Naive B cell (primary cell): ENCODE results near the gene CCDC122. TPM values are rescaled to one million over a fixed set of nuclear protein-coding genes. Genes with fewer than 3 reads are reported as not detected.

Source experiments
- ATAC-seq, 2 donors: fragments of 150-1000 bp; cut with Tn5 transposase; 2 replicates each; pipeline ENCODE4 v1.10.0; 2021; ENCODE audit warnings: low read depth in 2 of 2, mild to moderate bottlenecking in 2 of 2, moderate library complexity in 2 of 2
- DNase-seq: peaks from one replicate; pipeline ENCODE4 v3.0.0; 2022
- H3K27ac Mint-ChIP-seq, 6 donors: one replicate each; pipeline ENCODE4 v1.8.0; 2020 to 2022; ENCODE audit warnings: mild to moderate bottlenecking in 6 of 6, mixed read lengths in 6 of 6, moderate library complexity in 5 of 6, inconsistent platforms in 2 of 6
- H3K27me3 Mint-ChIP-seq, 3 donors: one replicate each; pipeline ENCODE4 v1.8.0; 2021 to 2022; ENCODE audit warnings: mixed read lengths in 3 of 3, mild to moderate bottlenecking in 1 of 3
- H3K36me3 Mint-ChIP-seq, 2 donors: one replicate each; pipeline ENCODE4 v1.8.0; 2020 to 2022; ENCODE audit warnings: mixed read lengths in 2 of 2, inconsistent platforms in 1 of 2, mild to moderate bottlenecking in 1 of 2
- H3K4me1 Mint-ChIP-seq, 3 donors: one replicate each; pipeline ENCODE4 v1.8.0; 2020 to 2022; ENCODE audit warnings: mixed read lengths in 3 of 3, inconsistent platforms in 1 of 3, mild to moderate bottlenecking in 1 of 3, moderate library complexity in 1 of 3
- H3K4me3 Mint-ChIP-seq, 8 donors: one replicate each; pipeline ENCODE4 v1.8.0; 2020 to 2022; ENCODE audit warnings: mild to moderate bottlenecking in 8 of 8, mixed read lengths in 8 of 8, moderate library complexity in 8 of 8, inconsistent platforms in 2 of 8
- H3K9me3 Mint-ChIP-seq, 7 donors: one replicate each; pipeline ENCODE4 v1.8.0; 2020 to 2022; ENCODE audit warnings: mixed read lengths in 7 of 7, mild to moderate bottlenecking in 5 of 7, inconsistent platforms in 2 of 7, moderate library complexity in 1 of 7
- polyA plus RNA-seq, 6 donors: library from polyadenylated mRNA; unstranded; fragments of 300-500 nt; fragmentation: Illumina TruSeq; gene quantifications; one replicate each; pipeline ENCODE4 v1.2.3, GENCODE V29; 2021; ENCODE audit warnings: low read depth in 6 of 6

Gene CCDC122
- polyA plus RNA-seq, 6 donors from 2014 or later = 5.1 to 24.4 (median 8.1) TPM

- Mint-ChIP-seq H3K4me3 (peak within 1 kb of the TSS; percentile 63 to 86 (median 82)), H3K27me3 (peaks cover 27 to 45% (median 42%) of the 10 kb centered on the region in 3 donors), H3K4me1 (peaks cover 8 to 18% (median 12%) of the 10 kb centered on the region in 3 donors), H3K36me3 (no peaks in the 10 kb centered on the region), H3K27ac (no peak within 1 kb of the TSS), H3K9me3 (no peaks in the 10 kb centered on the region)
- peak; percentile 5 for DNase-seq
- ATAC-seq = peak; percentile 38 to 46
Measured at GRCh38 chr13:43786766-43787517, 92.6 kb downstream of the CCDC122 start, which contains the start of gene ENOX1. TSS of gene ENOX1 (minus strand) at chr13:43786972.

GRCh38 chr13:43786472-43786765 is 93.1 kb downstream of the CCDC122 start:
- H3K36me3 Mint-ChIP-seq = no peaks in the 10 kb centered on the region
- peak in 1 of 2 donors; percentile 20 for ATAC-seq
- no peak for DNase-seq
- H3K9me3 Mint-ChIP-seq = no peaks in the 10 kb centered on the region
- H3K27me3 Mint-ChIP-seq = peaks cover 27 to 45% (median 42%) of the 10 kb centered on the region in 3 donors
- H3K4me1 Mint-ChIP-seq = peaks cover 8 to 18% (median 12%) of the 10 kb centered on the region in 3 donors
- H3K27ac Mint-ChIP-seq = no peak overlapping the region
- H3K4me3 Mint-ChIP-seq = peak overlapping the region in 6 of 8 donors; percentile 53 to 86 (median 76)

Other genes starting within 250 kb of the CCDC122 start
- not detected for gene ENOX1, start 92.8 kb downstream of the CCDC122 start, polyA plus RNA-seq
- 1 to 10 TPM in 5 of 6 donors, under 1 TPM in 1; 0.45 to 5.9 (median 1.6) TPM for gene LACC1, start 164 bp upstream of the CCDC122 start, polyA plus RNA-seq